Neutrophil (primary cell): Measurements from ENCODE around the gene RAB3GAP2.

Experiments
- H3K27ac ChIP-seq: fragments of 200-600 bp; sonication (generic); 2 replicates; pipeline ENCODE4 v1.5.1; 2016; ENCODE audit warnings: mild to moderate bottlenecking, moderate library complexity
- H3K27me3 ChIP-seq: fragments of 200-600 bp; sonication (generic); 2 replicates; pipeline ENCODE4 v1.6.0; 2016; ENCODE audit warnings: mild to moderate bottlenecking
- H3K36me3 ChIP-seq: fragments of 200-600 bp; sonication (generic); 2 replicates; pipeline ENCODE4 v1.5.1; 2017
- H3K4me1 ChIP-seq, 2 experiments: fragments of 200-600 bp in 1 of 2; sonication (generic) in 1 of 2; 1 replicate in 1 of 2; 2 replicates in 1 of 2; pipeline versions ENCODE4 v1.5.1 to v1.6.1; 2013 to 2016; ENCODE audit warnings: low read depth in 1 of 2, low read length in 1 of 2, mild to moderate bottlenecking in 1 of 2, moderate library complexity in 1 of 2; ENCODE audit not compliant: control insufficient read depth in 1 of 2, insufficient read depth in 1 of 2
- H3K4me3 ChIP-seq, 2 experiments: fragments of 200-600 bp in 1 of 2; sonication (generic) in 1 of 2; 1 replicate in 1 of 2; 2 replicates in 1 of 2; pipeline ENCODE4 v1.5.1; 2013 to 2016; ENCODE audit warnings: low read depth in 1 of 2, low read length in 1 of 2, mild to moderate bottlenecking in 1 of 2, moderate library complexity in 1 of 2
- H3K9me3 ChIP-seq: fragments of 200-600 bp; sonication (generic); 2 replicates; pipeline ENCODE4 v1.5.1; 2016
- TF ChIP-seq, protein P1 (sequence below): fragments of 200-600 bp; sonication (generic); IDR thresholded peaks from 2 replicates; pipeline ENCODE4 v1.5.1; 2016; ENCODE audit warnings: antibody characterized with exemption

RAB3GAP2 gene

DNA sequence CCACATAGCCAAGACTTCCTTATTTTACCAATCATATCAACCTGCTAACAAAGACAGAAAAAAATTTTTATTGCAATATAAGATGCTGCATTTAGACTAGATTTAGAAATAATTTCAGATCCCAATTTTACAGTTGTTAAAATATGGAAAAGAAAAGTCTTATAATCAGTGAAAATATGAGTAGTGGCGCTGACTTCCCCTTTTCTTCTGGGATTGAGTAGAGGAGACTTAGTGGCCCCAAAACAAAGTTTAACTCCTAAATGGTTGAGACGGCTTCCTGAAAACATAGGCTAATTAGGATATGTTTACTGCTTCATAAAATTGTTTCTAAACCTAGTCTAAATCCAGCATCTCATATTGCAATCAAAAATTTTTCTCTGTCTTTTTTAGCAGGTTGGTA lies 68.4 kb downstream of the RAB3GAP2 start:
- Histone ChIP-seq H3K36me3 (peaks cover 54% of the 10 kb centered on the region), H3K27me3 (no peaks in the 10 kb centered on the region), H3K9me3 (no peaks in the 10 kb centered on the region), H3K27ac (no peak overlapping the region), H3K4me3 (no peak overlapping the region), H3K4me1 (peaks cover 14 to 15% of the 10 kb centered on the region in 2 experiments)
- TF ChIP-seq, protein P1, sequence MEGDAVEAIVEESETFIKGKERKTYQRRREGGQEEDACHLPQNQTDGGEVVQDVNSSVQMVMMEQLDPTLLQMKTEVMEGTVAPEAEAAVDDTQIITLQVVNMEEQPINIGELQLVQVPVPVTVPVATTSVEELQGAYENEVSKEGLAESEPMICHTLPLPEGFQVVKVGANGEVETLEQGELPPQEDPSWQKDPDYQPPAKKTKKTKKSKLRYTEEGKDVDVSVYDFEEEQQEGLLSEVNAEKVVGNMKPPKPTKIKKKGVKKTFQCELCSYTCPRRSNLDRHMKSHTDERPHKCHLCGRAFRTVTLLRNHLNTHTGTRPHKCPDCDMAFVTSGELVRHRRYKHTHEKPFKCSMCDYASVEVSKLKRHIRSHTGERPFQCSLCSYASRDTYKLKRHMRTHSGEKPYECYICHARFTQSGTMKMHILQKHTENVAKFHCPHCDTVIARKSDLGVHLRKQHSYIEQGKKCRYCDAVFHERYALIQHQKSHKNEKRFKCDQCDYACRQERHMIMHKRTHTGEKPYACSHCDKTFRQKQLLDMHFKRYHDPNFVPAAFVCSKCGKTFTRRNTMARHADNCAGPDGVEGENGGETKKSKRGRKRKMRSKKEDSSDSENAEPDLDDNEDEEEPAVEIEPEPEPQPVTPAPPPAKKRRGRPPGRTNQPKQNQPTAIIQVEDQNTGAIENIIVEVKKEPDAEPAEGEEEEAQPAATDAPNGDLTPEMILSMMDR = no peak

DNA sequence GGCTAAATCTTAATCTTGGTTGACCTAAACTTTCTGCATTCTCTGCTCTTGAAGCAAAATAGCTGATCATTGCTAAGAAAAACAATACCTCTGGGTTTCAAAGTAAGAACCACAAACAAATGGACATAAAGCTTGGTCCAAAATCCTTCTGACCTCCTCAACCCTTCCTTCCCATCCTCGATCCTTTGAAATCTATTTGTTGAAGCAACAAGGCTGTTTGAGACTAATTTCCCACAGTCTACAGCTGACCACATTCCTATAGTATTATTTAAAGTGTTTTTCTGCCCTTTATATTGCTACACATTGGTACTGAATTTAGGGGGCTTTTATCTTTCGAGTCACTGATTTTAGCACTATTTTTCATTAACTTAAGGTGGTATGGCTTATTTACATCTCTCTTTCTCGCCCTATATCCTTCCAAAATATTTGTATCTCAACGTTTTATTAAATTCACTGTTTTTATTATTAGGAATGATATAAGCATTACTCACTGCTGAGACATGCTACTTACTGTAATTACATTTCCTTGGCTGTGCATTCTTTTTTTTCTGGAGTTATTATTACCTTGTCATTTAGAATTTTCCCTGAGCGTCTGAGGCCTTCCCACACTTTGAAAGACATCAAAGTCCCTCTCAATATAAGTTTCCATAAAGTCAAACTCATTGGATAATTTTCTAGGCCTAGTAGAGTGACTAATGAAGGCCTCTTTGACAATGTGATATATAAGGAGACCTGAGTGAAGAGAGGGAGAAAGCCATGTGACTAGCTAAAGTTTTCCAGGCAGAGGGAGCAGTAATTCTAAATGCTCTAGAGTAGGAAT lies 73.9 kb downstream of the RAB3GAP2 start:
- no peak overlapping the region for H3K4me3 ChIP-seq
- no peaks in the 10 kb centered on the region for H3K9me3 ChIP-seq
- peaks cover 52% of the 10 kb centered on the region for H3K36me3 ChIP-seq
- H3K4me1 ChIP-seq = peaks cover 19 to 21% of the 10 kb centered on the region in 2 experiments
- no peaks in the 10 kb centered on the region for H3K27me3 ChIP-seq
- H3K27ac ChIP-seq = peak overlapping the region; percentile 65
- TF ChIP-seq, protein P1 = no peak

DNA sequence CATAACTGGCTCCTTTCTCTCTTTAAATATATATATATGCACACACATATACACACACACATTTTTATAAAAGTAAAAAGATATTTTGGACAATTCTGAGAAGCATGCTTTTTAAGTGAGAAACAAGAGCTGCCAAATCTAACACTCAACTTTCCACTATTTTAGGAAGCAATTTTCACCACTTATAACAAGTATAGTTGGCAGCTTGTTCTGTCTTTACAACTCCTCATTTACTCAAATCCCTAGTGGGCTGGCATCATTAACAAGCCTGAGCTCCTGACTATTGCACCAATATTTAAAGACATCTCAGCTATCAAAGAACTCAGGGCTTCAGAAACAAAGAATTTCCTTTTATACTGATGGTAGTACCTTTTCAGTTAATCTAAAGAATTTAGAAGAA lies 76.6 kb downstream of the RAB3GAP2 start:
- Histone ChIP-seq H3K27me3 (no peaks in the 10 kb centered on the region), H3K9me3 (no peaks in the 10 kb centered on the region), H3K4me1 (peaks cover 19 to 21% of the 10 kb centered on the region in 2 experiments), H3K36me3 (peaks cover 59% of the 10 kb centered on the region), H3K27ac (no peak overlapping the region), H3K4me3 (no peak overlapping the region)
- TF ChIP-seq, protein P1 = no peak

DNA sequence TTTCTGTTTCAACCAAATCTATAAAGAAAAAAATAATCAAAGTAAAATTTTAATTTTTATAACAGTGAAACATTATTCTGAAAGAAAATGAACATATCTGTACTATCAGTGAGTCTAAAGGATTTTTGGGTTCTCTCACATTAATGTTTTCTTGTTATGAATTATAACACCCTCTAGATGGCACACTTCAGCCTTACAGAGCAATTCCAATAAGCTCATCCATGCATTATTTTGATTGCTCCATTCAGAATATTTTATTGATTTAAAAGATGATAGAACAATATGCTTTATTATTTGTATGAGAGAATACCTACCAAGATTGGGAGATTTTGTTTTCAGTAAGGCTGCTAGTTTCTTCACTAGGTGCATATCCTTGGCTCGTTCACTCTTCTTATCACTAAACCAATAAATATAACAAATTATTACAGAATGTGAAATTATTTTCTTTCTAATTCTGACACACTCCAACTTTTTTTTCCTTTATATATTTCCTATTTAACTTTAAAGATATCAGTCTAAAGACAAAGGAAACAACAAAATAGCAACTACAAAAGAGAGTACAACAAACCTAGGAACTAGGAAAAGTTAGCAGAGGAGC lies 82.4 kb downstream of the RAB3GAP2 start:
- Histone ChIP-seq H3K4me3 (no peak overlapping the region), H3K36me3 (peaks cover 89% of the 10 kb centered on the region), H3K27me3 (no peaks in the 10 kb centered on the region), H3K9me3 (no peaks in the 10 kb centered on the region), H3K27ac (no peak overlapping the region), H3K4me1 (no peaks in the 10 kb centered on the region)
- TF ChIP-seq, protein P1 = no peak

DNA sequence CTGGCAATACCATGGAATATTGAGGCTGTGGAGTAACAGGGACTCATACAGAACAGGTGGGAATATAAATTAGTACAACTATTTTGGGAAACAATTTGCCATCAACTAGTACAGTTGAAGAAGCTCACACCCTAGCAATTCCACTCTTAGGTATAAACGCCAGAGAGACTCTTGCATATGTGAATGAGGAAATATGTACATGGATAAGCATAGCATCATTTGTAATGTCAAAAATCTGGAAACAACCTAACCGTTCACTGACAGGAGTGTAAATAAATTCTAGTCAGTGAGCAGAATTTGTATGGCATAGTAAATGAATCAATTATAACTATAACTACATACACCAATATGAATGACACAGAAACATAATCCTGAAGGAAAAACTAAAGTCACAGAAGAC lies 83.7 kb downstream of the RAB3GAP2 start:
- Histone ChIP-seq H3K4me3 (no peak overlapping the region), H3K4me1 (no peaks in the 10 kb centered on the region), H3K9me3 (no peaks in the 10 kb centered on the region), H3K27ac (no peak overlapping the region), H3K36me3 (peaks cover 78% of the 10 kb centered on the region), H3K27me3 (no peaks in the 10 kb centered on the region)
- TF ChIP-seq, protein P1 = no peak
